HEK293 (cell line): ENCODE measurements around the gene PCSK5.
A peak's percentile ranks its signal among the peaks of the same experiment; 100 is the strongest.

ENCODE experiments used
- CTCF ChIA-PET: fragments of 350-600 bp; formaldehyde crosslinking; extraction: SDS; loops from one replicate; lab custom pipeline; 2021; ENCODE audit warnings: antibody characterized with exemption; lab: Yijun Ruan, JAX
- POLR2A ChIA-PET: fragments of 300-600 bp; formaldehyde crosslinking; extraction: SDS; loops from one replicate; lab custom pipeline; 2020; ENCODE audit warnings: antibody characterized with exemption, inconsistent platforms; lab: Yijun Ruan, JAX
- H3K27ac ChIP-seq: fragments of 200-500 bp; sonication (Bioruptor generic); 2 replicates; pipeline ENCODE4 v1.5.1; 2014; ENCODE audit warnings: low read depth, low read length, control low read depth, inconsistent platforms; ENCODE audit errors: extremely low read depth
- H3K36me3 ChIP-seq, 2 experiments: fragments of 200-500 bp in 1 of 2; sonication (Bioruptor generic) in 1 of 2; 1 replicate in 1 of 2; 2 replicates in 1 of 2; pipeline ENCODE4 v1.5.1; 2014 to 2017; ENCODE audit warnings: inconsistent platforms in 2 of 2, low read length in 2 of 2; ENCODE audit not compliant: control insufficient read depth in 2 of 2, insufficient read depth in 1 of 2
- H3K4me1 ChIP-seq: fragments of 200-500 bp; sonication (Bioruptor generic); 2 replicates; pipeline ENCODE4 v1.5.1; 2014; ENCODE audit warnings: mild to moderate bottlenecking, low read length, inconsistent platforms; ENCODE audit not compliant: control insufficient read depth, insufficient read depth
- H3K4me3 ChIP-seq: 2 replicates; pipeline ENCODE4 v1.5.1; 2011; ENCODE audit warnings: low read depth, mild to moderate bottlenecking, control low read depth, low read length, moderate library complexity
- H3K9me3 ChIP-seq: fragments of 200-500 bp; sonication (Bioruptor generic); 2 replicates; pipeline ENCODE4 v1.5.1; 2014; ENCODE audit warnings: low read depth, low read length, inconsistent platforms; ENCODE audit not compliant: control insufficient read depth, insufficient read depth
- EGR2 ChIP-seq: fragments of 450-650 bp; formaldehyde crosslinking; IDR thresholded peaks from 2 replicates; pipeline ENCODE4 v1.5.1; 2016; ENCODE audit warnings: low read depth, missing biosample characterization, missing genetic modification characterization
- ELK4 ChIP-seq: IDR thresholded peaks from 2 replicates; pipeline ENCODE4 v1.6.1; 2011; ENCODE audit warnings: mild to moderate bottlenecking, low read depth, low read length, borderline replicate concordance
- GLIS2 ChIP-seq: fragments of 450-650 bp; formaldehyde crosslinking; IDR thresholded peaks from 2 replicates; pipeline ENCODE4 v1.5.1; 2016; ENCODE audit warnings: missing biosample characterization, missing genetic modification characterization
- HOXC10 ChIP-seq: sonication (generic); formaldehyde crosslinking; IDR thresholded peaks from 2 replicates; pipeline ENCODE4 v1.8.1; 2023; ENCODE audit warnings: mild to moderate bottlenecking, missing genetic modification reagents
- MZF1 ChIP-seq: fragments of 450-650 bp; formaldehyde crosslinking; IDR thresholded peaks from 2 replicates; pipeline ENCODE4 v1.5.1; 2017; ENCODE audit warnings: missing biosample characterization, missing genetic modification characterization, borderline replicate concordance
- REPIN1 ChIP-seq: fragments of 450-650 bp; formaldehyde crosslinking; IDR thresholded peaks from 2 replicates; pipeline ENCODE4 v1.5.1; 2017; ENCODE audit warnings: missing biosample characterization, missing genetic modification characterization, low read depth
- SALL2 ChIP-seq: fragments of 450-650 bp; formaldehyde crosslinking; IDR thresholded peaks from 2 replicates; pipeline ENCODE4 v1.5.0; 2017; ENCODE audit warnings: missing biosample characterization, mild to moderate bottlenecking, missing genetic modification characterization, borderline replicate concordance
- SP3 ChIP-seq: fragments of 450-650 bp; formaldehyde crosslinking; IDR thresholded peaks from 2 replicates; pipeline ENCODE4 v1.5.1; 2016; ENCODE audit warnings: missing biosample characterization, missing genetic modification characterization
- WT1 ChIP-seq: fragments of 450-650 bp; formaldehyde crosslinking; IDR thresholded peaks from 2 replicates; pipeline ENCODE4 v1.5.1; 2016; ENCODE audit warnings: missing biosample characterization, missing genetic modification characterization
- ZBTB11 ChIP-seq: fragments of 450-650 bp; formaldehyde crosslinking; conservative IDR thresholded peaks from 2 replicates; pipeline ENCODE4 v1.5.1; 2016; ENCODE audit warnings: low read depth, missing biosample characterization, missing genetic modification characterization
- ZBTB20 ChIP-seq: fragments of 450-650 bp; formaldehyde crosslinking; IDR thresholded peaks from 2 replicates; pipeline ENCODE4 v1.5.1; 2016; ENCODE audit warnings: missing biosample characterization, missing genetic modification characterization
- ZFHX2 ChIP-seq: fragments of 450-650 bp; formaldehyde crosslinking; conservative IDR thresholded peaks from 2 replicates; pipeline ENCODE4 v1.5.1; 2016; ENCODE audit warnings: missing biosample characterization, missing genetic modification characterization
- ZNF132 ChIP-seq: fragments of 450-650 bp; formaldehyde crosslinking; IDR thresholded peaks from 2 replicates; pipeline ENCODE4 v1.5.1; 2017; ENCODE audit warnings: missing biosample characterization, missing genetic modification characterization, borderline replicate concordance
- ZNF146 ChIP-seq: fragments of 450-650 bp; formaldehyde crosslinking; IDR thresholded peaks from 2 replicates; pipeline ENCODE4 v1.5.1; 2016; ENCODE audit warnings: missing biosample characterization, missing genetic modification characterization
- ZNF157 ChIP-seq: fragments of 450-650 bp; formaldehyde crosslinking; IDR thresholded peaks from 2 replicates; pipeline ENCODE4 v1.5.1; 2016; ENCODE audit warnings: missing biosample characterization, missing genetic modification characterization
- ZNF175 ChIP-seq: fragments of 450-650 bp; formaldehyde crosslinking; IDR thresholded peaks from 2 replicates; pipeline ENCODE4 v1.5.1; 2016; ENCODE audit warnings: missing biosample characterization, missing genetic modification characterization
- ZNF214 ChIP-seq: fragments of 450-650 bp; formaldehyde crosslinking; IDR thresholded peaks from 2 replicates; pipeline ENCODE4 v1.5.1; 2017; ENCODE audit warnings: missing biosample characterization, mild to moderate bottlenecking, missing genetic modification characterization, borderline replicate concordance
- ZNF341 ChIP-seq: fragments of 450-650 bp; formaldehyde crosslinking; IDR thresholded peaks from 2 replicates; pipeline ENCODE4; 2016; ENCODE audit warnings: low read depth, missing biosample characterization, missing genetic modification characterization
- ZNF354C ChIP-seq: fragments of 450-650 bp; formaldehyde crosslinking; IDR thresholded peaks from 2 replicates; pipeline ENCODE4 v1.5.1; 2016; ENCODE audit warnings: missing biosample characterization, missing genetic modification characterization, low read depth, borderline replicate concordance
- ZNF37A ChIP-seq: fragments of 450-650 bp; IDR thresholded peaks from 2 replicates; pipeline ENCODE4 v1.5.1; 2018; ENCODE audit warnings: missing biosample characterization, missing genetic modification characterization
- ZNF391 ChIP-seq: fragments of 450-650 bp; formaldehyde crosslinking; IDR thresholded peaks from 2 replicates; pipeline ENCODE4 v1.5.1; 2016; ENCODE audit warnings: low read depth, missing biosample characterization, missing genetic modification characterization, borderline replicate concordance
- ZNF433 ChIP-seq: fragments of 450-650 bp; formaldehyde crosslinking; IDR thresholded peaks from 2 replicates; pipeline ENCODE4 v1.5.1; 2016; ENCODE audit warnings: missing biosample characterization, missing genetic modification characterization, low read depth
- ZNF473 ChIP-seq: fragments of 450-650 bp; formaldehyde crosslinking; IDR thresholded peaks from 2 replicates; pipeline ENCODE4 v1.5.1; 2017; ENCODE audit warnings: missing biosample characterization, missing genetic modification characterization
- ZNF530 ChIP-seq: fragments of 450-650 bp; formaldehyde crosslinking; IDR thresholded peaks from 2 replicates; pipeline ENCODE4 v1.5.1; 2016; ENCODE audit warnings: low read depth, missing biosample characterization, missing genetic modification characterization
- ZNF558 ChIP-seq: fragments of 450-650 bp; formaldehyde crosslinking; IDR thresholded peaks from 2 replicates; pipeline ENCODE4 v1.5.1; 2016; ENCODE audit warnings: missing biosample characterization, missing genetic modification characterization
- ZNF571 ChIP-seq: fragments of 450-650 bp; formaldehyde crosslinking; IDR thresholded peaks from 2 replicates; pipeline ENCODE4 v1.5.0; 2017; ENCODE audit warnings: missing biosample characterization, missing genetic modification characterization
- ZNF600 ChIP-seq: fragments of 450-650 bp; formaldehyde crosslinking; IDR thresholded peaks from 2 replicates; pipeline ENCODE4 v1.5.1; 2016; ENCODE audit warnings: missing biosample characterization, missing genetic modification characterization
- ZNF658 ChIP-seq: fragments of 450-650 bp; formaldehyde crosslinking; IDR thresholded peaks from 2 replicates; pipeline ENCODE4; 2016; ENCODE audit warnings: missing biosample characterization, missing genetic modification characterization
- ZNF76 ChIP-seq: fragments of 450-650 bp; formaldehyde crosslinking; IDR thresholded peaks from 2 replicates; pipeline ENCODE4; 2016; ENCODE audit warnings: low read depth, missing biosample characterization, missing genetic modification characterization, borderline replicate concordance
- TF ChIP-seq, protein P1 (sequence below): fragments of 450-650 bp; formaldehyde crosslinking; IDR thresholded peaks from 2 replicates; pipeline ENCODE4 v1.5.1; 2017; ENCODE audit warnings: missing biosample characterization, missing genetic modification characterization

PCSK5 gene

GRCh38 chr9:76370396-76371023 lies 480.0 kb downstream of the PCSK5 start:
- POLR2A ChIA-PET, result interaction anchor here (1.5 to 2.3 kb wide), 4 partner anchors 8 to 24 kb away, joined by 3 to 23 read pairs (median 8); partner anchors contain the start of gene RFK
- Histone ChIP-seq H3K36me3 (no peaks in the 10 kb centered on the region), H3K4me1 (peaks cover 32% of the 10 kb centered on the region), H3K9me3 (no peaks in the 10 kb centered on the region), H3K4me3 (no peak overlapping the region), H3K27ac (0 out of 2 replicates have a peak overlapping the region, but pooled peaks have one; percentile 59)
- CTCF ChIA-PET, result interaction anchor here (0.6 to 2.2 kb wide), 5 partner anchors 23 to 1051 kb away, joined by 3 to 11 read pairs (median 4); partner anchors contain the start of gene RFK
- no peak for TF ChIP-seq ZNF391 (tag by site-specific recombination)
- TF ChIP-seq, protein P1, sequence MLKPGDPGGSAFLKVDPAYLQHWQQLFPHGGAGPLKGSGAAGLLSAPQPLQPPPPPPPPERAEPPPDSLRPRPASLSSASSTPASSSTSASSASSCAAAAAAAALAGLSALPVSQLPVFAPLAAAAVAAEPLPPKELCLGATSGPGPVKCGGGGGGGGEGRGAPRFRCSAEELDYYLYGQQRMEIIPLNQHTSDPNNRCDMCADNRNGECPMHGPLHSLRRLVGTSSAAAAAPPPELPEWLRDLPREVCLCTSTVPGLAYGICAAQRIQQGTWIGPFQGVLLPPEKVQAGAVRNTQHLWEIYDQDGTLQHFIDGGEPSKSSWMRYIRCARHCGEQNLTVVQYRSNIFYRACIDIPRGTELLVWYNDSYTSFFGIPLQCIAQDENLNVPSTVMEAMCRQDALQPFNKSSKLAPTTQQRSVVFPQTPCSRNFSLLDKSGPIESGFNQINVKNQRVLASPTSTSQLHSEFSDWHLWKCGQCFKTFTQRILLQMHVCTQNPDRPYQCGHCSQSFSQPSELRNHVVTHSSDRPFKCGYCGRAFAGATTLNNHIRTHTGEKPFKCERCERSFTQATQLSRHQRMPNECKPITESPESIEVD, result peak; percentile 7; the same call in 1 of the 2 replicates

DNA sequence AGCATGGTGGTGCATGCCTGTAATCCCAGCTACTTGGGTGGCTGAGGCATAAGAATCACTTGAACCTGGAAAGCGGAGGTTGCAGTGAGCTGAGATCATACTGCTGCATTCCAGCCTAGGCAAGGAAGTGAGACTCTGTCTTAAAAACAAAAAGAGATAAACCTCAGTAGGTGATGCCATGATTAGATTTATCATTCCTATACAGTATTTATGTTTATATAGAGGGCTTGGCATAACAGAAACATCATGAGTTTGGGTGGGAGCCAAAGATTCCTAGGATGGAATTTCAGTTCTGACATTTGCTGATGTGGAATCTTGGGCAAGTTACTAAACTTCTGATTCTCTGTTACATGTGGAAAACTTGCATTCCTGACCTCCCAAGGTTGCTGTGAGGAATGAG lies 481.4 kb downstream of the PCSK5 start:
- POLR2A ChIA-PET, result interaction anchor here (0.6 to 1.6 kb wide), 3 partner anchors 18 to 481 kb away, joined by 5 to 18 read pairs (median 5); partner anchors contain the start of genes PCSK5 and RFK
- TF ChIP-seq ZNF558 (tag by site-specific recombination), result no peak
- TF ChIP-seq MZF1 (tag by site-specific recombination), result no peak
- TF ChIP-seq ZNF433 (tag by site-specific recombination), result no peak
- no peak for TF ChIP-seq ZNF354C (tag by site-specific recombination)
- TF ChIP-seq ZBTB11 (tag by site-specific recombination), result no peak
- TF ChIP-seq HOXC10 (CRISPR knock-in tag), result no peak
- TF ChIP-seq REPIN1 (tag by site-specific recombination), result no peak
- TF ChIP-seq ZNF341, result no peak
- no peak for TF ChIP-seq ZNF175 (tag by site-specific recombination)
- no peak for TF ChIP-seq SP3 (tag by site-specific recombination)
- TF ChIP-seq ELK4, result no peak
- no peak for TF ChIP-seq WT1
- no peak for TF ChIP-seq GLIS2 (tag by site-specific recombination)
- TF ChIP-seq ZNF600, result peak; percentile 75
- no peak for TF ChIP-seq ZNF76 (tag by site-specific recombination)
- TF ChIP-seq SALL2 (tag by site-specific recombination), result no peak
- no peak for TF ChIP-seq ZNF146 (tag by site-specific recombination)
- TF ChIP-seq ZBTB20 (tag by site-specific recombination), result no peak
- no peak for TF ChIP-seq ZNF132
- TF ChIP-seq EGR2, result no peak
- TF ChIP-seq ZNF530, result no peak
- no peak for TF ChIP-seq ZNF37A
- TF ChIP-seq ZNF571 (tag by site-specific recombination), result no peak
- no peak for TF ChIP-seq ZNF157
- TF ChIP-seq ZNF473 (tag by site-specific recombination), result no peak
- TF ChIP-seq ZFHX2 (tag by site-specific recombination), result no peak
- no peak for TF ChIP-seq ZNF658 (tag by site-specific recombination)
- no peak for TF ChIP-seq ZNF214 (tag by site-specific recombination)

More for the DNA sequence above, 481.4 kb downstream of the PCSK5 start:
- peaks cover 25% of the 10 kb centered on the region for H3K4me1 ChIP-seq
- H3K36me3 ChIP-seq, result no peaks in the 10 kb centered on the region
- H3K4me3 ChIP-seq, result no peak overlapping the region
- CTCF ChIA-PET, result interaction anchor here (1.3 kb wide), 1 partner anchor 69 kb away, joined by 6 read pairs; no protein-coding TSS in a partner anchor
- H3K27ac ChIP-seq, result no peak overlapping the region
- no peaks in the 10 kb centered on the region for H3K9me3 ChIP-seq
